HEK293 (cell line): ENCODE data around the gene RNF31.

Source experiments
- BCL6B ChIP-seq: fragments of 450-650 bp; formaldehyde crosslinking; IDR thresholded peaks from 2 replicates; pipeline ENCODE4 v1.5.1; 2017; ENCODE audit warnings: missing biosample characterization, missing genetic modification characterization
- CTCF ChIP-seq: fragments of 450-650 bp; formaldehyde crosslinking; IDR thresholded peaks from 2 replicates; pipeline ENCODE4 v1.5.1; 2016; ENCODE audit warnings: missing biosample characterization, missing genetic modification characterization
- PBX3 ChIP-seq: sonication (generic); formaldehyde crosslinking; IDR thresholded peaks from 2 replicates; pipeline ENCODE4 v1.8.1; 2022; ENCODE audit warnings: mild to moderate bottlenecking, moderate library complexity, missing genetic modification reagents
- PRDM4 ChIP-seq: fragments of 450-650 bp; formaldehyde crosslinking; IDR thresholded peaks from 2 replicates; pipeline ENCODE4 v1.5.1; 2017; ENCODE audit warnings: missing biosample characterization, missing genetic modification characterization
- TCF7L2 ChIP-seq: IDR thresholded peaks from 2 replicates; pipeline ENCODE4 v1.6.1; 2011; ENCODE audit warnings: low read depth, mild to moderate bottlenecking, inconsistent platforms, low read length, moderate library complexity, borderline replicate concordance
- YY1 ChIP-seq: fragments of 450-650 bp; formaldehyde crosslinking; IDR thresholded peaks from 2 replicates; pipeline ENCODE4 v1.5.1; 2018; ENCODE audit warnings: missing biosample characterization, missing genetic modification characterization
- ZNF548 ChIP-seq: fragments of 450-650 bp; formaldehyde crosslinking; IDR thresholded peaks from 2 replicates; pipeline ENCODE4 v1.5.1; 2016; ENCODE audit warnings: missing biosample characterization, missing genetic modification characterization
- ZSCAN30 ChIP-seq: fragments of 450-650 bp; IDR thresholded peaks from 2 replicates; pipeline ENCODE4 v1.5.1; 2018; ENCODE audit warnings: missing biosample characterization, mild to moderate bottlenecking, missing genetic modification characterization, moderate library complexity

GRCh38 chr14:24189460-24189859 lies 42.2 kb downstream of the RNF31 start:
- no peak for TF ChIP-seq TCF7L2
- TF ChIP-seq BCL6B (tag by site-specific recombination): no peak
- no peak for TF ChIP-seq PBX3 (CRISPR knock-in tag)
- TF ChIP-seq ZSCAN30 (tag by site-specific recombination): no peak
- no peak for TF ChIP-seq ZNF548 (tag by site-specific recombination)
- TF ChIP-seq YY1: no peak
- TF ChIP-seq CTCF: no peak
- no peak for TF ChIP-seq PRDM4 (tag by site-specific recombination)
